ENCODE data around the gene SPX. TPM values are rescaled to one million over a fixed set of nuclear protein-coding genes. Genes with fewer than 3 reads are reported as not detected.

Gene SPX
- total RNA-seq: under 1 TPM; 0.16 to 0.69 (median 0.44) TPM
- under 1 TPM in 1 of 2 donors, not detected in 1; 0.54 TPM for polyA plus RNA-seq
- not detected for total RNA-seq

DNA sequence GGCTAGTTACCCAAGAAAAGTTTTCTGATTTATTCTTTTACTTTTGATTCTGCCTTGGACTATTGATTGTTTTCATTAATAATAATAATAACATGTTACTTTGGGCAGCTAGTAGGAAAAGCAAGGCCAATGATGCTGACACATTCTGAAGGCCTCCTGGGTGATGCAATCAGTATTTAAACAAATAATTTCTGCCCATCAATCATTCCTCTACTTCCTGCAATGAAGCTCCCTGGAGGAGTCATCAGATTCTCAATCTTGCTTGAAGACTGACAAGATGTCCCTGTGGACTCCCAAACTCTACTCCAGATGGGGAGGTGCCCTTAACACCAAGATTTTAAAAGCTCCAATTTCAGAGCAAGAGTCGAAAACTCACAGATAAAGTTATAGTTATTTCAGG is at the start of gene SPX:
SPX (plus strand) TSS at position 244 of the 400 bp plus-strand sequence. CDS start 177 bp downstream, outside the sequence.
- intact Hi-C loops (cut with micrococcal nuclease): loop anchor here (2.0 to 5.0 kb wide), 4 partner anchors 17 to 229 kb away; partner anchors contain the start of gene LDHB (in 1 of the 2)
- CTCF ChIA-PET: no interaction called here
- POLR2A ChIA-PET: interaction anchor here (0.6 to 0.8 kb wide), 2 partner anchors 126 to 1104 kb away, joined by 3 read pairs; no protein-coding TSS in a partner anchor
- Mint-ChIP-seq H3K9me3 (peaks cover 0 to 12% (median 4%) of the 10 kb centered on the region in 11 donors), H3K4me3 (peak within 1 kb of the TSS; percentile 67 to 90 (median 82)), H3K36me3 (peaks cover 0 to 4% (median 0%) of the 10 kb centered on the region in 5 donors), H3K4me1 (peaks cover 0 to 13% (median 8%) of the 10 kb centered on the region in 7 donors), H3K27ac (peak within 1 kb of the TSS in 2 of 9 donors; percentile 9 to 57), H3K27me3 (peaks cover 13 to 44% (median 26%) of the 10 kb centered on the region in 5 donors)
- H3K36me3 ChIP-seq (ENCODE audit: control insufficient read depth in 2 of 3, insufficient read depth in 3 of 3, low read length in 3 of 3): no peaks in the 10 kb centered on the region
- no peaks in the 10 kb centered on the region for H3K9me3 ChIP-seq (ENCODE audit: control insufficient read depth in 2 of 3, low read length in 3 of 3)
- peak within 1 kb of the TSS; percentile 63 for H3K4me3 ChIP-seq (ENCODE audit: low read length)
- no peak within 1 kb of the TSS for H3K27ac ChIP-seq (ENCODE audit: low read depth, low read length)
- H3K4me1 ChIP-seq (ENCODE audit: control insufficient read depth in 2 of 2, insufficient read depth in 2 of 2, low read length in 2 of 2): peaks cover 0 to 3% of the 10 kb centered on the region in 2 donors
- no peaks in the 10 kb centered on the region for H3K27me3 ChIP-seq (ENCODE audit: control insufficient read depth in 2 of 2, insufficient read depth in 2 of 2, low read length in 2 of 2)
- no peak for DNase-seq
- ATAC-seq: no peak

- H3K27me3 Mint-ChIP-seq: no peaks in the 10 kb centered on the region
- no peak for DNase-seq
- ATAC-seq: no peak
- intact Hi-C loops (cut with micrococcal nuclease): loop anchor here (2.0 kb wide), 2 partner anchors 24 to 180 kb away; partner anchors contain the start of genes GOLT1B (in 1 of the 2) and RECQL (in 1 of the 2)
- POLR2A ChIA-PET: no interaction called here
- H3K4me3 ChIP-seq (ENCODE audit: low read length): no peak overlapping the region
- H3K36me3 ChIP-seq (ENCODE audit: control insufficient read depth in 2 of 3, insufficient read depth in 3 of 3, low read length in 3 of 3): peaks cover 6 to 75% (median 17%) of the 10 kb centered on the region in 3 experiments
- H3K9me3 Mint-ChIP-seq: peaks cover 0 to 2% (median 0%) of the 10 kb centered on the region in 11 donors
- no peaks in the 10 kb centered on the region for H3K27me3 ChIP-seq (ENCODE audit: control insufficient read depth in 2 of 2, insufficient read depth in 2 of 2, low read length in 2 of 2)
- H3K9me3 ChIP-seq (ENCODE audit: control insufficient read depth in 2 of 3, low read length in 3 of 3): no peaks in the 10 kb centered on the region
- H3K27ac ChIP-seq (ENCODE audit: low read depth, low read length): no peak overlapping the region
- H3K27ac Mint-ChIP-seq: peak overlapping the region in 3 of 9 donors; percentile 39 to 73 (median 46)
- H3K4me1 ChIP-seq (ENCODE audit: control insufficient read depth in 2 of 2, insufficient read depth in 2 of 2, low read length in 2 of 2): no peaks in the 10 kb centered on the region
- peaks cover 4 to 19% (median 15%) of the 10 kb centered on the region in 5 donors for H3K36me3 Mint-ChIP-seq
- peaks cover 0 to 15% (median 0%) of the 10 kb centered on the region in 7 donors for H3K4me1 Mint-ChIP-seq
- no peak overlapping the region for H3K4me3 Mint-ChIP-seq
- CTCF ChIA-PET: no interaction called here
These were observed 49.1 kb upstream of the SPX start for GRCh38 chr12:21476949-21477348.

GRCh38 chr12:21478756-21479455 is 47.2 kb upstream of the SPX start:
- Mint-ChIP-seq H3K27me3 (no peaks in the 10 kb centered on the region), H3K27ac (peak overlapping the region in 1 of 9 donors; percentile 3), H3K4me3 (no peak overlapping the region), H3K9me3 (no peaks in the 10 kb centered on the region), H3K36me3 (peaks cover 0 to 13% (median 4%) of the 10 kb centered on the region in 5 donors), H3K4me1 (peaks cover 0 to 11% (median 0%) of the 10 kb centered on the region in 7 donors)
- H3K4me1 ChIP-seq (ENCODE audit: control insufficient read depth in 2 of 2, insufficient read depth in 2 of 2, low read length in 2 of 2): no peaks in the 10 kb centered on the region
- intact Hi-C loops (cut with micrococcal nuclease): no loop called here
- CTCF ChIA-PET: interaction anchor here (1.0 kb wide), 1 partner anchor 202 kb away, joined by 5 read pairs; no protein-coding TSS in a partner anchor
- H3K27me3 ChIP-seq (ENCODE audit: control insufficient read depth in 2 of 2, insufficient read depth in 2 of 2, low read length in 2 of 2): no peaks in the 10 kb centered on the region
- POLR2A ChIA-PET: interaction anchor here (0.5 to 0.9 kb wide), 2 partner anchors 20 to 41 kb away, joined by 3 to 4 read pairs; partner anchors contain the start of gene PYROXD1
- no peak overlapping the region for H3K27ac ChIP-seq (ENCODE audit: low read depth, low read length)
- no peak overlapping the region for H3K4me3 ChIP-seq (ENCODE audit: low read length)
- ATAC-seq (peak; percentile 22), DNase-seq (no peak)
- no peaks in the 10 kb centered on the region for H3K9me3 ChIP-seq (ENCODE audit: control insufficient read depth in 2 of 3, low read length in 3 of 3)
- H3K36me3 ChIP-seq (ENCODE audit: control insufficient read depth in 2 of 3, insufficient read depth in 3 of 3, low read length in 3 of 3): peaks cover 10 to 68% (median 14%) of the 10 kb centered on the region in 3 experiments

GRCh38 chr12:21483531-21483930 is 42.6 kb upstream of the SPX start:
- H3K4me3 ChIP-seq (ENCODE audit: low read length): no peak overlapping the region
- ChIA-PET CTCF (no interaction called here), POLR2A (interaction anchor here (0.6 to 0.8 kb wide), 2 partner anchors 18 to 35 kb away, joined by 3 to 4 read pairs; partner anchors contain the start of genes GOLT1B and RECQL)
- Mint-ChIP-seq H3K27ac (no peak overlapping the region), H3K4me3 (no peak overlapping the region), H3K4me1 (peaks cover 0 to 13% (median 5%) of the 10 kb centered on the region in 7 donors), H3K36me3 (peaks cover 7 to 17% (median 9%) of the 10 kb centered on the region in 5 donors), H3K27me3 (no peaks in the 10 kb centered on the region), H3K9me3 (no peaks in the 10 kb centered on the region)
- H3K9me3 ChIP-seq (ENCODE audit: control insufficient read depth in 2 of 3, low read length in 3 of 3): no peaks in the 10 kb centered on the region
- DNase-seq: no peak
- H3K4me1 ChIP-seq (ENCODE audit: control insufficient read depth in 2 of 2, insufficient read depth in 2 of 2, low read length in 2 of 2): no peaks in the 10 kb centered on the region
- no peaks in the 10 kb centered on the region for H3K27me3 ChIP-seq (ENCODE audit: control insufficient read depth in 2 of 2, insufficient read depth in 2 of 2, low read length in 2 of 2)
- intact Hi-C loops (cut with micrococcal nuclease): no loop called here
- no peak overlapping the region for H3K27ac ChIP-seq (ENCODE audit: low read depth, low read length)
- ATAC-seq: no peak
- H3K36me3 ChIP-seq (ENCODE audit: control insufficient read depth in 2 of 3, insufficient read depth in 3 of 3, low read length in 3 of 3): peaks cover 5 to 47% (median 12%) of the 10 kb centered on the region in 3 experiments

GRCh38 chr12:21485998-21486397 is 40.1 kb upstream of the SPX start:
- Histone ChIP-seq H3K36me3 (ENCODE audit: control insufficient read depth in 2 of 3, insufficient read depth in 3 of 3, low read length in 3 of 3) (peaks cover 4 to 39% (median 12%) of the 10 kb centered on the region in 3 experiments), H3K9me3 (ENCODE audit: control insufficient read depth in 2 of 3, low read length in 3 of 3) (no peaks in the 10 kb centered on the region), H3K4me1 (ENCODE audit: control insufficient read depth in 2 of 2, insufficient read depth in 2 of 2, low read length in 2 of 2) (no peaks in the 10 kb centered on the region), H3K27ac (ENCODE audit: low read depth, low read length) (no peak overlapping the region), H3K4me3 (ENCODE audit: low read length) (no peak overlapping the region), H3K27me3 (ENCODE audit: control insufficient read depth in 2 of 2, insufficient read depth in 2 of 2, low read length in 2 of 2) (no peaks in the 10 kb centered on the region)
- Mint-ChIP-seq H3K9me3 (peaks cover 0 to 2% (median 0%) of the 10 kb centered on the region in 11 donors), H3K36me3 (peaks cover 18 to 37% (median 24%) of the 10 kb centered on the region in 5 donors), H3K27me3 (no peaks in the 10 kb centered on the region), H3K27ac (no peak overlapping the region), H3K4me3 (no peak overlapping the region), H3K4me1 (peaks cover 0 to 18% (median 10%) of the 10 kb centered on the region in 7 donors)
- intact Hi-C loops (cut with micrococcal nuclease): loop anchor here in 1 of 2 donors (2.0 kb wide), 1 partner anchor 15 kb away; the partner anchor contains the start of genes GOLT1B and RECQL
- ATAC-seq: no peak
- ChIA-PET CTCF (no interaction called here), POLR2A (no interaction called here)
- DNase-seq: no peak

GRCh38 chr12:21499765-21500164 is 26.3 kb upstream of the SPX start:
- H3K4me1 Mint-ChIP-seq: peaks cover 31 to 56% (median 42%) of the 10 kb centered on the region in 7 donors
- ATAC-seq (no peak), DNase-seq (no peak)
- no peaks in the 10 kb centered on the region for H3K9me3 Mint-ChIP-seq
- ChIA-PET CTCF (no interaction called here), POLR2A (interaction anchor here (1.1 to 2.1 kb wide), 3 partner anchors 21 to 158 kb away, joined by 4 to 7 read pairs (median 4); partner anchors contain the start of genes LDHB and PYROXD1)
- Histone ChIP-seq H3K4me1 (ENCODE audit: control insufficient read depth in 2 of 2, insufficient read depth in 2 of 2, low read length in 2 of 2) (peaks cover 20 to 25% of the 10 kb centered on the region in 2 donors), H3K27ac (ENCODE audit: low read depth, low read length) (no peak overlapping the region), H3K36me3 (ENCODE audit: control insufficient read depth in 2 of 3, insufficient read depth in 3 of 3, low read length in 3 of 3) (peaks cover 3 to 41% (median 5%) of the 10 kb centered on the region in 3 experiments), H3K27me3 (ENCODE audit: control insufficient read depth in 2 of 2, insufficient read depth in 2 of 2, low read length in 2 of 2) (no peaks in the 10 kb centered on the region), H3K9me3 (ENCODE audit: control insufficient read depth in 2 of 3, low read length in 3 of 3) (no peaks in the 10 kb centered on the region), H3K4me3 (ENCODE audit: low read length) (no peak overlapping the region)
- H3K27me3 Mint-ChIP-seq: no peaks in the 10 kb centered on the region
- peak overlapping the region in 3 of 10 donors; percentile 7 to 60 (median 16) for H3K4me3 Mint-ChIP-seq
- peak overlapping the region in 2 of 9 donors; percentile 5 to 14 for H3K27ac Mint-ChIP-seq
- intact Hi-C loops (cut with micrococcal nuclease): loop anchor here (2.0 to 10.0 kb wide), 7 partner anchors 13 to 1125 kb away; partner anchors contain the start of genes ETNK1 (in 2 of the 2) and ST8SIA1 (in 1 of the 2)
- H3K36me3 Mint-ChIP-seq: peaks cover 10 to 34% (median 23%) of the 10 kb centered on the region in 5 donors
